GM23338 (cell line): ENCODE results near the gene JAZF1.

ENCODE experiments used
- CTCF ChIP-seq, 2 experiments: fragments of 200-600 bp in 1 of 2; sonication (generic) in 1 of 2; conservative IDR thresholded peaks; 2 replicates each; pipeline versions ENCODE4 v1.5.1 to v1.6.1; 2016 to 2017; ENCODE audit warnings: antibody characterized with exemption in 2 of 2, low read depth in 2 of 2, mild to moderate bottlenecking in 2 of 2, moderate library complexity in 1 of 2
- EZH2 ChIP-seq: fragments of 200-600 bp; sonication (generic); IDR thresholded peaks from one replicate; pipeline ENCODE4 v1.8.0; 2017; ENCODE audit warnings: antibody characterized with exemption, mild to moderate bottlenecking, low read depth; ENCODE audit not compliant: unreplicated experiment
- POLR2AphosphoS5 ChIP-seq: IDR thresholded peaks from 2 replicates; pipeline ENCODE4 v1.6.1; 2016; ENCODE audit warnings: antibody characterized with exemption, low read depth
- ZNF114 ChIP-seq: fragments of 250-450 bp; sonication (Bioruptor Pico); IDR thresholded peaks from 2 replicates; pipeline ENCODE4 v1.5.0; 2020; ENCODE audit warnings: mild to moderate bottlenecking, moderate library complexity

- TF ChIP-seq ZNF114 (CRISPR knock-in tag) (no peak), POLR2AphosphoS5 (no peak), CTCF (conservative IDR thresholded peaks at IDR 0.05; ENCODE audit: low read depth in 2 of 2) (no peak), EZH2 (no peak)
Measured at GRCh38 chr7:27840313-27840712, 340.3 kb downstream of the JAZF1 start.
